GM20000 (cell line): ENCODE data around the gene TMCO4.
"Not testable (repeated sequence)": the region's sequence is repeated elsewhere in the genome, so short reads cannot be mapped to it uniquely, and the experiment has no call there.

ENCODE experiments used
- DNase-seq: peaks from one replicate; pipeline ENCODE4 v3.0.0; 2012; ENCODE audit warnings: low spot score
- CTCF ChIP-seq: IDR thresholded peaks from 2 replicates; pipeline ENCODE4 v1.5.1; 2012; ENCODE audit warnings: mild to moderate bottlenecking, control low read depth; ENCODE audit errors: extremely low read depth, missing control alignments

Gene TMCO4

GRCh38 chr1:19640363-19641316, 159.1 kb downstream of the TMCO4 start:
- TF ChIP-seq CTCF: no peak
- no peak for DNase-seq

- no peak for TF ChIP-seq CTCF
- DNase-seq: no peak
Measured at GRCh38 chr1:19639999-19640362, 159.7 kb downstream of the TMCO4 start.

- not testable (repeated sequence) for DNase-seq
Measured at GRCh38 chr1:19639228-19639627, 160.5 kb downstream of the TMCO4 start.

- DNase-seq: no peak
- TF ChIP-seq CTCF: no peak
Measured at GRCh38 chr1:19637606-19638005, 162.1 kb downstream of the TMCO4 start.

GRCh38 chr1:19636749-19637148, 163.0 kb downstream of the TMCO4 start:
- not testable (repeated sequence) for DNase-seq

- TF ChIP-seq CTCF: no peak
- DNase-seq: no peak
Measured at GRCh38 chr1:19636065-19636464, 163.7 kb downstream of the TMCO4 start.

- no peak for DNase-seq
- no peak for TF ChIP-seq CTCF
Measured at GRCh38 chr1:19635646-19636045, 164.1 kb downstream of the TMCO4 start.

GRCh38 chr1:19635064-19635463, 164.7 kb downstream of the TMCO4 start:
- DNase-seq: not testable (repeated sequence)

- TF ChIP-seq CTCF: no peak
Measured at GRCh38 chr1:19633106-19633505, 166.6 kb downstream of the TMCO4 start.

More at GRCh38 chr1:19633106-19633505, 166.6 kb downstream of the TMCO4 start:
- no peak for DNase-seq
